GM12878 (cell line): ENCODE measurements around the gene PLCG2. TPM values are rescaled to one million over a fixed set of nuclear protein-coding genes. Genes with fewer than 3 reads are reported as not detected.

ENCODE experiments used
- ATAC-seq: fragments of 200-7000 bp; cut with Tn5 transposase; 3 replicates; pipeline ENCODE4 v1.9.1; 2020; ENCODE audit warnings: mild to moderate bottlenecking, moderate library complexity
- BruUV-seq: library from RNA; stranded (reverse); fragments of 400-500 nt; replicated peaks from 2 replicates; lab custom pipeline; 2021; lab: Mats Ljungman, UMichigan
- CTCF ChIA-PET: fragments of 300-600 bp; sonication (Branson Sonifier 250); formaldehyde crosslinking; extraction: SDS; loops from one replicate; lab custom pipeline; 2021; ENCODE audit warnings: inconsistent platforms; lab: Yijun Ruan, JAX
- POLR2A ChIA-PET: fragments of 350-600 bp; formaldehyde crosslinking; extraction: SDS; loops from one replicate; lab custom pipeline; 2021; ENCODE audit warnings: inconsistent platforms; lab: Charles Lee
- RAD21 ChIA-PET: fragments of 300-600 bp; sonication (Branson Sonifier 250); formaldehyde crosslinking; loops from one replicate; lab custom pipeline; 2023; ENCODE audit warnings: antibody characterized with exemption; ENCODE audit not compliant: unreplicated experiment; lab: Charles Lee
- SMC1A ChIA-PET: fragments of 300-600 bp; sonication (Branson Sonifier 250); formaldehyde crosslinking; loops from one replicate; lab custom pipeline; 2023; ENCODE audit not compliant: unreplicated experiment, uncharacterized antibody; lab: Charles Lee
- DNase-seq: peaks from one replicate; pipeline ENCODE4 v3.0.0-alpha.2; 2011; ENCODE audit warnings: low read depth, low spot score
- FAIRE-seq: peaks from 3 replicates; lab custom pipeline; 2011; peaks lifted over from hg19 to GRCh38; lab: Jason Lieb, UNC
- H2AFZ ChIP-seq: 2 replicates; pipeline ENCODE4 v1.6.0; 2011; ENCODE audit warnings: low read depth, low read length, control low read depth; ENCODE audit not compliant: control insufficient read depth
- H3K27ac ChIP-seq: 2 replicates; pipeline ENCODE4 v1.5.1; 2011; ENCODE audit warnings: control low read depth; ENCODE audit not compliant: control insufficient read depth, insufficient read depth
- H3K27me3 ChIP-seq, 2 experiments: replicated peaks in 1 of 2; 2 replicates each; pipeline versions ENCODE4 v1.6.0 to v1.6.1; 2011; ENCODE audit warnings: low read length in 1 of 2; ENCODE audit not compliant: control insufficient read depth in 2 of 2, insufficient read depth in 2 of 2
- H3K36me3 ChIP-seq, 2 experiments: 2 replicates each; pipeline ENCODE4 v1.5.1; 2011; ENCODE audit warnings: low read length in 1 of 2; ENCODE audit not compliant: control insufficient read depth in 2 of 2, insufficient read depth in 2 of 2
- H3K4me1 ChIP-seq: 2 replicates; pipeline ENCODE4 v1.6.1; 2011; ENCODE audit warnings: mild to moderate bottlenecking, low read length, moderate library complexity, mixed read lengths; ENCODE audit not compliant: control insufficient read depth, insufficient read depth
- H3K4me2 ChIP-seq: 2 replicates; pipeline ENCODE4 v1.6.0; 2011; ENCODE audit warnings: control low read depth; ENCODE audit not compliant: control insufficient read depth, insufficient read depth
- H3K4me3 ChIP-seq: fragments of 200-600 bp; sonication (generic); 2 replicates; pipeline ENCODE4 v1.5.1; 2016
- H3K79me2 ChIP-seq: 2 replicates; pipeline ENCODE4 v1.6.0; 2011; ENCODE audit warnings: low read length; ENCODE audit not compliant: control insufficient read depth, insufficient read depth
- H3K9ac ChIP-seq: 2 replicates; pipeline ENCODE4 v1.8.0; 2011; ENCODE audit warnings: low read length, control low read depth, mixed read lengths; ENCODE audit not compliant: control insufficient read depth, insufficient read depth
- H3K9me3 ChIP-seq: replicated peaks from 3 replicates; pipeline ENCODE4 v1.5.1; 2011; ENCODE audit warnings: mild to moderate bottlenecking, low read length; ENCODE audit not compliant: control insufficient read depth, insufficient read depth
- H4K20me1 ChIP-seq: 2 replicates; pipeline ENCODE4 v1.6.0; 2011; ENCODE audit not compliant: control insufficient read depth, insufficient read depth
- CHD1 ChIP-seq: IDR thresholded peaks from 2 replicates; pipeline ENCODE4 v1.6.1; 2012; ENCODE audit warnings: low read depth, low read length, improper control_type of control experiment
- IKZF1 ChIP-seq: fragments of 450-650 bp; conservative IDR thresholded peaks from 2 replicates; pipeline ENCODE4 v1.6.1; 2017; ENCODE audit warnings: antibody characterized with exemption, mild to moderate bottlenecking
- NFXL1 ChIP-seq: fragments of 450-650 bp; IDR thresholded peaks from 2 replicates; pipeline ENCODE4 v1.6.1; 2017; ENCODE audit warnings: antibody characterized with exemption, mild to moderate bottlenecking, borderline replicate concordance
- RFX5 ChIP-seq: IDR thresholded peaks from 2 replicates; pipeline ENCODE4 v1.6.1; 2011; ENCODE audit warnings: low read depth, low read length, improper control_type of control experiment
- SMARCA5 ChIP-seq: fragments of 450-650 bp; IDR thresholded peaks from 2 replicates; pipeline ENCODE4 v1.6.1; 2017; ENCODE audit warnings: mild to moderate bottlenecking
- WRNIP1 ChIP-seq: IDR thresholded peaks from 2 replicates; pipeline ENCODE4 v1.6.1; 2011; ENCODE audit warnings: low read depth, low read length, improper control_type of control experiment, borderline replicate concordance
- WGBS: methylation state at CpG from one replicate; pipeline ENCODE4 v1.1.6; 2016; ENCODE audit warnings: low lambda C conversion rate; ENCODE audit not compliant: insufficient replicate concordance, insufficient coverage; ENCODE audit errors: missing lambda C conversion rate; 5-methylcytosine and 5-hydroxymethylcytosine counted together
- in situ Hi-C: fragments of 300-500 bp; cut with MboI; formaldehyde crosslinking; loops from 9 replicates; pipeline ENCODE4 v1.14.3; 2018; ENCODE audit warnings: mixed read lengths
- intact Hi-C: fragments of 100-400 bp; cut with micrococcal nuclease; formaldehyde crosslinking; loops from one replicate; pipeline ENCODE4 v1.14.2; 2022; ENCODE audit not compliant: unreplicated experiment
- polyA plus RNA-seq, 11 experiments: library from polyadenylated mRNA; depleted of rRNA in 4 of 11; unstranded in 6 of 11; stranded (reverse) in 5 of 11; fragments of >200 nt; fragmentation: Nextera tagmentation in 4 of 11; fragmentation: Illumina TruSeq in 1 of 11; extraction: Ambion mirVana in 4 of 11; extraction: Trizol in 1 of 11; gene quantifications; 1 replicate in 1 of 11; 2 replicates in 10 of 11; pipeline versions ENCODE4 v1.2.1 to v1.2.3, GENCODE V29; 2011 to 2016; ENCODE audit warnings: inconsistent platforms in 2 of 11, missing spikeins in 2 of 11, low read depth in 1 of 11
- total RNA-seq, 4 experiments: library from RNA; depleted of rRNA in 3 of 4; stranded (reverse); fragments of >200 nt in 3 of 4; fragmentation: Illumina TruSeq in 1 of 4; extraction: Trizol in 1 of 4; gene quantifications; 2 replicates each; pipeline versions ENCODE4 v1.2.1 to v1.2.3, GENCODE V29; 2013 to 2021

PLCG2 gene
- total and polyA plus RNA-seq, 10 of the 15 experiments (the other 5 are each of a cell fraction or from before 2014, with no cell fraction given) = 47.6 to 256 (median 149) TPM

- H3K4me3 ChIP-seq = no peak overlapping the region
- no peaks in the 10 kb centered on the region for H4K20me1 ChIP-seq
- ChIA-PET POLR2A (no interaction called here), CTCF (no interaction called here), SMC1A (no interaction called here), RAD21 (no interaction called here)
- H3K27me3 ChIP-seq = no peaks in the 10 kb centered on the region
- H3K4me2 ChIP-seq = no peak overlapping the region
- FAIRE-seq (no peak), ATAC-seq (no peak), DNase-seq (no peak)
- no TSS peak for BruUV-seq
- no peak overlapping the region for H3K9ac ChIP-seq
- H2AFZ ChIP-seq = no peak overlapping the region
- H3K27ac ChIP-seq = no peak overlapping the region
- H3K4me1 ChIP-seq = no peaks in the 10 kb centered on the region
- intact Hi-C loops (no loop called here), in situ Hi-C loops (no loop called here)
- no peaks in the 10 kb centered on the region for H3K36me3 ChIP-seq
- 62% methylated on average over 3 of the region's 3 CpGs for WGBS
- H3K9me3 ChIP-seq = no peaks in the 10 kb centered on the region
- no peaks in the 10 kb centered on the region for H3K79me2 ChIP-seq
- TF ChIP-seq CHD1 = no peak
- TF ChIP-seq NFXL1 = no peak
- no peak for TF ChIP-seq RFX5
- TF ChIP-seq SMARCA5 = no peak
- no peak for TF ChIP-seq WRNIP1
These were observed 216.6 kb downstream of the PLCG2 start for GRCh38 chr16:81995651-81996050.

GRCh38 chr16:81996664-81997509 is 217.8 kb downstream of the PLCG2 start:
- Histone ChIP-seq H3K9me3 (no peaks in the 10 kb centered on the region), H2AFZ (no peak overlapping the region), H3K36me3 (no peaks in the 10 kb centered on the region), H3K27me3 (no peaks in the 10 kb centered on the region), H3K4me3 (no peak overlapping the region), H4K20me1 (no peaks in the 10 kb centered on the region), H3K4me1 (no peaks in the 10 kb centered on the region), H3K27ac (no peak overlapping the region), H3K4me2 (no peak overlapping the region), H3K79me2 (no peaks in the 10 kb centered on the region), H3K9ac (no peak overlapping the region)
- CTCF ChIA-PET = interaction anchor here (0.7 kb wide), 1 partner anchor 233 kb away, joined by 3 read pairs; no protein-coding TSS in a partner anchor
- SMC1A ChIA-PET = no interaction called here
- ATAC-seq = no peak
- no peak for FAIRE-seq
- POLR2A ChIA-PET = no interaction called here
- RAD21 ChIA-PET = no interaction called here
- BruUV-seq = no TSS peak
- no peak for TF ChIP-seq IKZF1
- intact Hi-C loops = no loop called here
- in situ Hi-C loops = no loop called here
- DNase-seq = no peak
- WGBS = 80% methylated on average over 11 of the region's 11 CpGs
